SK-N-SH (cell line): Measurements from ENCODE around the gene GNAS-AS1. TPM values are rescaled to one million over a fixed set of nuclear protein-coding genes. Genes with fewer than 3 reads are reported as not detected.
A peak's percentile ranks its signal among the peaks of the same experiment; 100 is the strongest.

ENCODE experiments used
- CTCF ChIA-PET: fragments of 300-600, 350-600 bp; formaldehyde crosslinking; extraction: SDS; loops from one replicate; lab custom pipeline; 2021; lab: Yijun Ruan, JAX
- POLR2A ChIA-PET: fragments of 350-600 bp; sonication (Branson Sonifier 250); formaldehyde crosslinking; extraction: SDS; loops from one replicate; lab custom pipeline; 2020; ENCODE audit warnings: antibody characterized with exemption, inconsistent platforms; lab: Yijun Ruan, JAX
- DNase-seq: peaks from one replicate; pipeline ENCODE4 v3.0.0; 2012
- H2AFZ ChIP-seq: fragments of 200-600 bp; sonication (generic); 2 replicates; pipeline ENCODE4 v1.8.1; 2016; ENCODE audit warnings: antibody characterized with exemption, mild to moderate bottlenecking, low read depth
- H3F3A ChIP-seq: fragments of 200-600 bp; sonication (generic); replicated peaks from 2 replicates; pipeline ENCODE3; 2016; ENCODE audit warnings: antibody characterized with exemption, mild to moderate bottlenecking; ENCODE audit not compliant: insufficient read depth
- H3K27ac ChIP-seq, 2 experiments: fragments of 200-500 bp in 1 of 2; fragments of 200-600 bp in 1 of 2; sonication (Bioruptor generic) in 1 of 2; sonication (generic), shearing (Covaris generic) in 1 of 2; 2 replicates each; pipeline versions ENCODE4 v1.5.1 to v1.6.1; 2014 to 2016; ENCODE audit warnings: low read depth in 2 of 2, inconsistent platforms in 1 of 2, low read length in 1 of 2, mild to moderate bottlenecking in 1 of 2, mixed read lengths in 1 of 2
- H3K27me3 ChIP-seq: fragments of 200-600 bp; sonication (generic), shearing (Covaris generic); 2 replicates; pipeline ENCODE4 v1.6.1; 2016; ENCODE audit warnings: mixed run types; ENCODE audit not compliant: insufficient read depth
- H3K36me3 ChIP-seq, 2 experiments: fragments of 200-500 bp in 1 of 2; fragments of 200-600 bp in 1 of 2; sonication (Bioruptor generic) in 1 of 2; sonication (generic) in 1 of 2; replicated peaks in 1 of 2; 2 replicates each; pipeline versions ENCODE3 to v1.5.1; 2014 to 2016; ENCODE audit warnings: low read length in 1 of 2, mild to moderate bottlenecking in 1 of 2; ENCODE audit not compliant: insufficient read depth in 2 of 2, control insufficient read depth in 1 of 2
- H3K4me1 ChIP-seq, 2 experiments: fragments of 200-500 bp in 1 of 2; fragments of 200-600 bp in 1 of 2; sonication (Bioruptor generic) in 1 of 2; sonication (generic), shearing (Covaris generic) in 1 of 2; 2 replicates each; pipeline versions ENCODE4 v1.5.1 to v1.6.1; 2014 to 2016; ENCODE audit warnings: low read depth in 1 of 2, low read length in 1 of 2, mixed run types in 1 of 2; ENCODE audit not compliant: insufficient read depth in 2 of 2, control insufficient read depth in 1 of 2
- H3K4me2 ChIP-seq: fragments of 200-600 bp; sonication (generic), shearing (Covaris generic); 2 replicates; pipeline ENCODE4 v1.6.1; 2017; ENCODE audit warnings: mixed run types
- H3K4me3 ChIP-seq, 2 experiments: fragments of 200-500 bp in 1 of 2; fragments of 200-600 bp in 1 of 2; sonication (Bioruptor generic) in 1 of 2; sonication (generic), shearing (Covaris generic) in 1 of 2; 2 replicates each; pipeline versions ENCODE4 v1.5.1 to v1.8.1; 2014 to 2016; ENCODE audit warnings: low read depth in 2 of 2, inconsistent platforms in 1 of 2, low read length in 1 of 2, mild to moderate bottlenecking in 1 of 2, mixed read lengths in 1 of 2, moderate library complexity in 1 of 2
- H3K79me2 ChIP-seq: fragments of 200-600 bp; sonication (generic); 2 replicates; pipeline ENCODE4 v1.8.1; 2017; ENCODE audit warnings: mild to moderate bottlenecking; ENCODE audit not compliant: insufficient read depth
- H3K9ac ChIP-seq: fragments of 200-600 bp; sonication (generic); 2 replicates; pipeline ENCODE4 v1.6.1; 2017; ENCODE audit warnings: mixed run types
- H3K9me2 ChIP-seq: fragments of 200-600 bp; sonication (generic); 2 replicates; pipeline ENCODE4 v1.6.1; 2017; ENCODE audit warnings: mixed run types
- H3K9me3 ChIP-seq: fragments of 200-600 bp; sonication (generic); 2 replicates; pipeline ENCODE4 v1.6.1; 2017; ENCODE audit warnings: mixed run types, mild to moderate bottlenecking, moderate library complexity
- H4K20me1 ChIP-seq: fragments of 200-600 bp; sonication (generic); 2 replicates; pipeline ENCODE4 v1.6.1; 2017; ENCODE audit warnings: mild to moderate bottlenecking, mixed run types; ENCODE audit not compliant: insufficient read depth
- ELF1 ChIP-seq: IDR thresholded peaks from 2 replicates; pipeline ENCODE4 v1.4.0; 2012
- FOSL2 ChIP-seq: IDR thresholded peaks from 2 replicates; pipeline ENCODE4 v1.4.0; 2012; ENCODE audit warnings: low read depth, mild to moderate bottlenecking, moderate library complexity, borderline replicate concordance
- FOXJ3 ChIP-seq: sonication (generic); formaldehyde crosslinking; IDR thresholded peaks from 2 replicates; pipeline ENCODE4 v1.5.1; 2020; ENCODE audit warnings: mild to moderate bottlenecking, missing genetic modification reagents
- FOXM1 ChIP-seq: IDR thresholded peaks from 2 replicates; pipeline ENCODE4 v1.4.0; 2012; ENCODE audit warnings: low read depth, mild to moderate bottlenecking
- GABPA ChIP-seq: IDR thresholded peaks from 2 replicates; pipeline ENCODE4 v1.4.0; 2012; ENCODE audit warnings: low read depth, mild to moderate bottlenecking
- GATA2 ChIP-seq: sonication (generic); formaldehyde crosslinking; IDR thresholded peaks from 2 replicates; pipeline ENCODE4 v1.5.0; 2020; ENCODE audit warnings: mild to moderate bottlenecking, missing genetic modification reagents
- IRF3 ChIP-seq: fragments of 150-350 bp; IDR thresholded peaks from 2 replicates; pipeline ENCODE4 v1.6.1; 2016; ENCODE audit warnings: mild to moderate bottlenecking, low read depth, low read length
- MXI1 ChIP-seq: IDR thresholded peaks from 2 replicates; pipeline ENCODE4 v1.6.1; 2012; ENCODE audit warnings: mild to moderate bottlenecking, low read depth, low read length, improper control_type of control experiment
- POLR2AphosphoS5 ChIP-seq: IDR thresholded peaks from 2 replicates; pipeline ENCODE4 v1.6.1; 2012; ENCODE audit warnings: low read depth, low read length
- RAD21 ChIP-seq: IDR thresholded peaks from 2 replicates; pipeline ENCODE4 v1.6.1; 2012; ENCODE audit warnings: mild to moderate bottlenecking, low read length
- RFX5 ChIP-seq: IDR thresholded peaks from 2 replicates; pipeline ENCODE4 v1.6.1; 2012; ENCODE audit warnings: mild to moderate bottlenecking, improper control_type of control experiment, low read length
- TCF12 ChIP-seq: IDR thresholded peaks from 2 replicates; pipeline ENCODE4 v1.4.0; 2012
- USF1 ChIP-seq: IDR thresholded peaks from 2 replicates; pipeline ENCODE4 v1.4.0; 2012; ENCODE audit warnings: low read depth, borderline replicate concordance
- YY1 ChIP-seq: IDR thresholded peaks from 2 replicates; pipeline ENCODE4 v1.4.0; 2012; ENCODE audit warnings: low read depth, mild to moderate bottlenecking
- ZBTB33 ChIP-seq: IDR thresholded peaks from 2 replicates; pipeline ENCODE4 v1.4.0; 2012; ENCODE audit warnings: low read depth, borderline replicate concordance
- WGBS: methylation state at CpG from one replicate; pipeline ENCODE4 v1.1.6; 2017; ENCODE audit warnings: low lambda C conversion rate; 5-methylcytosine and 5-hydroxymethylcytosine counted together
- polyA plus RNA-seq, 3 experiments: library from polyadenylated mRNA; depleted of rRNA; stranded (reverse); fragments of >200 nt; gene quantifications; 2 replicates each; pipeline ENCODE4 v1.2.3, GENCODE V29; 2012
- TF ChIP-seq, protein P1 (sequence below): fragments of 150-350 bp; IDR thresholded peaks from 2 replicates; pipeline ENCODE4 v1.6.1; 2017; ENCODE audit warnings: antibody characterized with exemption, low read length, low read depth, borderline replicate concordance
- TF ChIP-seq, protein P2 (sequence below): IDR thresholded peaks from 2 replicates; pipeline ENCODE4 v1.4.0; 2012; ENCODE audit warnings: low read depth

GNAS-AS1 gene
- polyA plus RNA-seq, 1 of the 3 experiments (the other 2 are of a cell fraction) = 1.5 TPM

GRCh38 chr20:58838174-58838573 lies 12.5 kb downstream of the GNAS-AS1 start:
- no peak overlapping the region for H2AFZ ChIP-seq
- no peak overlapping the region for H3K4me3 ChIP-seq
- no peak overlapping the region for H3K9ac ChIP-seq
- WGBS = 79% methylated on average over 4 of the region's 4 CpGs
- POLR2A ChIA-PET = no interaction called here
- H3K27me3 ChIP-seq = peaks cover 9% of the 10 kb centered on the region; the same call in 1 of the 2 replicates
- H3K4me1 ChIP-seq = no peaks in the 10 kb centered on the region; a peak in 1 of 4 replicates
- H3F3A ChIP-seq = no peaks in the 10 kb centered on the region
- H3K36me3 ChIP-seq = no peaks in the 10 kb centered on the region
- no peak overlapping the region for H3K4me2 ChIP-seq
- no peaks in the 10 kb centered on the region for H3K9me3 ChIP-seq
- CTCF ChIA-PET = interaction anchor here (0.6 to 5.3 kb wide), 9 partner anchors 9 to 603 kb away, joined by 3 to 48 read pairs (median 4); partner anchors contain the start of gene STX16
- no peaks in the 10 kb centered on the region for H4K20me1 ChIP-seq
- no peak overlapping the region for H3K27ac ChIP-seq
- peaks cover 4% of the 10 kb centered on the region for H3K79me2 ChIP-seq
- TF ChIP-seq YY1 = no peak
- TF ChIP-seq RAD21 = peak; percentile 12; the same call in 1 of the 2 replicates
- H3K9me2 ChIP-seq = no peaks in the 10 kb centered on the region
- no peak for DNase-seq

GRCh38 chr20:58837717-58838116 lies 13.0 kb downstream of the GNAS-AS1 start:
- ChIA-PET POLR2A (no interaction called here), CTCF (interaction anchor here (0.6 to 5.3 kb wide), 7 partner anchors 9 to 603 kb away, joined by 3 to 48 read pairs (median 4); partner anchors contain the start of gene STX16)
- H4K20me1 ChIP-seq = no peaks in the 10 kb centered on the region
- no peak overlapping the region for H2AFZ ChIP-seq
- no peak overlapping the region for H3K4me2 ChIP-seq
- no peak for DNase-seq
- no peak overlapping the region for H3K4me3 ChIP-seq
- no peaks in the 10 kb centered on the region for H3K36me3 ChIP-seq
- peaks cover 9% of the 10 kb centered on the region; the same call in 1 of the 2 replicates for H3K27me3 ChIP-seq
- peaks cover 3% of the 10 kb centered on the region for H3K79me2 ChIP-seq
- H3K9me3 ChIP-seq = no peaks in the 10 kb centered on the region
- no peaks in the 10 kb centered on the region; a peak in 1 of 4 replicates for H3K4me1 ChIP-seq
- no peak overlapping the region for H3K9ac ChIP-seq
- no peaks in the 10 kb centered on the region for H3F3A ChIP-seq
- no peak overlapping the region for H3K27ac ChIP-seq
- WGBS = 93% methylated on average over 1 of the region's 1 CpG
- H3K9me2 ChIP-seq = no peaks in the 10 kb centered on the region
- TF ChIP-seq GABPA (no peak), ZBTB33 (no peak), FOSL2 (no peak), IRF3 (no peak), TCF12 (no peak), MXI1 (no peak), FOXM1 (no peak), GATA2 (CRISPR knock-in tag) (no peak), POLR2AphosphoS5 (no peak), RFX5 (no peak), ELF1 (no peak), FOXJ3 (CRISPR knock-in tag) (no peak), USF1 (no peak)
- TF ChIP-seq, protein P1, sequence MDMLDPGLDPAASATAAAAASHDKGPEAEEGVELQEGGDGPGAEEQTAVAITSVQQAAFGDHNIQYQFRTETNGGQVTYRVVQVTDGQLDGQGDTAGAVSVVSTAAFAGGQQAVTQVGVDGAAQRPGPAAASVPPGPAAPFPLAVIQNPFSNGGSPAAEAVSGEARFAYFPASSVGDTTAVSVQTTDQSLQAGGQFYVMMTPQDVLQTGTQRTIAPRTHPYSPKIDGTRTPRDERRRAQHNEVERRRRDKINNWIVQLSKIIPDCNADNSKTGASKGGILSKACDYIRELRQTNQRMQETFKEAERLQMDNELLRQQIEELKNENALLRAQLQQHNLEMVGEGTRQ = no peak
- TF ChIP-seq, protein P2, sequence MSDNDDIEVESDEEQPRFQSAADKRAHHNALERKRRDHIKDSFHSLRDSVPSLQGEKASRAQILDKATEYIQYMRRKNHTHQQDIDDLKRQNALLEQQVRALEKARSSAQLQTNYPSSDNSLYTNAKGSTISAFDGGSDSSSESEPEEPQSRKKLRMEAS = no peak
